MM.1S (cell line): ENCODE data around the gene SNCAIP.

Experiments
- DNase-seq: peaks from one replicate; pipeline ENCODE4 v3.0.0-alpha.2; 2015
- H2AFZ ChIP-seq: fragments of 300-600 bp; sonication (generic); 2 replicates; pipeline ENCODE4 v1.6.0; 2016; ENCODE audit warnings: antibody characterized with exemption, low read length
- H3F3A ChIP-seq: fragments of 300-600 bp; sonication (generic); 2 replicates; pipeline ENCODE4 v1.6.1; 2016; ENCODE audit warnings: mild to moderate bottlenecking, antibody characterized with exemption, low read length, moderate library complexity, mixed read lengths; ENCODE audit not compliant: insufficient read depth
- H3K27ac ChIP-seq: fragments of 300-600 bp; sonication (generic); 2 replicates; pipeline ENCODE4 v1.5.1; 2016; ENCODE audit warnings: mild to moderate bottlenecking, low read length
- H3K27me3 ChIP-seq: fragments of 300-600 bp; sonication (generic); replicated peaks from 2 replicates; pipeline ENCODE4 v1.6.0; 2016; ENCODE audit warnings: low read length; ENCODE audit not compliant: insufficient read depth
- H3K36me3 ChIP-seq: fragments of 300-600 bp; sonication (generic); replicated peaks from 2 replicates; pipeline ENCODE4 v1.6.1; 2016; ENCODE audit warnings: mild to moderate bottlenecking, low read length, mixed read lengths; ENCODE audit not compliant: insufficient read depth
- H3K4me1 ChIP-seq: fragments of 300-600 bp; sonication (generic); 2 replicates; pipeline ENCODE4 v1.6.1; 2016; ENCODE audit warnings: low read length, mixed read lengths
- H3K4me2 ChIP-seq: fragments of 300-600 bp; sonication (generic); 2 replicates; pipeline ENCODE4 v1.6.0; 2016; ENCODE audit warnings: low read depth, low read length
- H3K4me3 ChIP-seq: fragments of 300-600 bp; sonication (generic); 2 replicates; pipeline ENCODE4 v1.5.1; 2016; ENCODE audit warnings: low read length, mixed read lengths
- H3K79me2 ChIP-seq: fragments of 300-600 bp; sonication (generic); 2 replicates; pipeline ENCODE4 v1.6.1; 2016; ENCODE audit warnings: mixed run types, low read length, mixed read lengths
- H3K9ac ChIP-seq: fragments of 300-600 bp; sonication (generic); 2 replicates; pipeline ENCODE4 v1.6.1; 2016; ENCODE audit warnings: low read length, mixed read lengths
- H3K9me2 ChIP-seq: fragments of 300-600 bp; sonication (generic); replicated peaks from 2 replicates; pipeline ENCODE4 v1.6.1; 2016; ENCODE audit warnings: mild to moderate bottlenecking, low read length, mixed read lengths; ENCODE audit not compliant: insufficient read depth
- H3K9me3 ChIP-seq: fragments of 300-600 bp; sonication (generic); replicated peaks from 2 replicates; pipeline ENCODE4 v1.6.1; 2016; ENCODE audit warnings: mild to moderate bottlenecking, low read length, mixed read lengths; ENCODE audit not compliant: insufficient read depth
- H4K20me1 ChIP-seq: fragments of 300-600 bp; sonication (generic); 2 replicates; pipeline ENCODE4 v1.6.1; 2016; ENCODE audit warnings: mild to moderate bottlenecking, low read length, moderate library complexity, mixed read lengths; ENCODE audit not compliant: insufficient read depth
- CTCF ChIP-seq: fragments of 300-600 bp; sonication (generic); IDR thresholded peaks from 2 replicates; pipeline ENCODE4 v1.5.1; 2016; ENCODE audit warnings: antibody characterized with exemption, low read length, mixed read lengths
- EZH2 ChIP-seq: fragments of 300-600 bp; sonication (generic); optimal IDR thresholded peaks from 2 replicates; pipeline ENCODE3; 2017; ENCODE audit warnings: low read depth, mild to moderate bottlenecking, antibody characterized with exemption, low read length, mixed read lengths
- EZH2phosphoT487 ChIP-seq: fragments of 300-600 bp; sonication (generic); IDR thresholded peaks from 2 replicates; pipeline ENCODE4 v1.6.1; 2018; ENCODE audit warnings: antibody characterized with exemption, low read length

SNCAIP gene

DNA sequence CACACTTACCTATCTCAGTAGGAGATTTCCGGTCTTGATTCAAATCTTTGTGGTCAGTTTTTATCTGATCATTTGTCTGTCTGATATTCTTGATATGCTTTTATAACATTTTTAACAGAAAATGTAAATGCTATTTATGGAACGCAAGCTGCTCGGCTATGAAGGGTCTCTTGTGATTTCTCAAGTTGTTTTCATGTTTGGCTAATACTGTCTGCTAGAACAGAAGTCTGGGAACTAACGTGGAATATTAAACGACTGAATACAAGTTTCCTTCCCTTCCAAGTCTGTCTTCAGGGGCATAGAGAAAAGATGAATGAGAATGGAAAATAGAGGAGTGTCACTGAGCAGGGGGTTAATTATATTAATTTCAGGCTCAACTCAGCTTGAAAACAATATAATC is 27.6 kb downstream of the SNCAIP start:
- no peaks in the 10 kb centered on the region for H3K79me2 ChIP-seq
- no peaks in the 10 kb centered on the region for H4K20me1 ChIP-seq
- H3K4me1 ChIP-seq = no peaks in the 10 kb centered on the region
- TF ChIP-seq EZH2 (no peak), CTCF (no peak), EZH2phosphoT487 (no peak)
- H3K9me3 ChIP-seq = no peaks in the 10 kb centered on the region
- H3K36me3 ChIP-seq = no peaks in the 10 kb centered on the region
- H3K4me2 ChIP-seq = no peak overlapping the region
- no peaks in the 10 kb centered on the region for H3F3A ChIP-seq
- H3K27ac ChIP-seq = no peak overlapping the region
- DNase-seq = no peak
- no peak overlapping the region for H3K4me3 ChIP-seq
- H3K9ac ChIP-seq = no peak overlapping the region
- no peaks in the 10 kb centered on the region for H3K27me3 ChIP-seq
- no peak overlapping the region for H2AFZ ChIP-seq
- no peaks in the 10 kb centered on the region for H3K9me2 ChIP-seq

DNA sequence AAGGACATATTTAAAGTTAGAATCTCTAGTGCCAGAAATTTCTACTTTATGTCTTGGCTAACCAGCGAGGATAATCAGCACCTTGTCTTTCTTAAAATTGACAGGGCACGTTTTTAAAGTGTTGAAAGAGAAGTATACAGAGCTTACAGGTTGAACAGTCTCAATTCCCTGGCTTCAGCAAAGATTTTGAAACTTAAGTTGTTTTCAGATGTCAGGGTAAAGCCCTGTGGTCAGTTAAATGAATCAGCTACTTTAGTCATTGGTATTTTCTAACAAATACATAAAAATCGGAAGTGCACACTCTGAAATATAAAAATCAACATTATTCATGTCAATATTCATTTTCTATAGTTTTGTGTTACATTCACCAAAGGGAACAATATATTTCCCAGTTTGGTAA is 29.1 kb downstream of the SNCAIP start:
- no peak overlapping the region for H3K4me2 ChIP-seq
- no peaks in the 10 kb centered on the region for H3F3A ChIP-seq

GRCh38 chr5:122342256-122342655 is 30.2 kb downstream of the SNCAIP start:
- Histone ChIP-seq H3K4me1 (no peaks in the 10 kb centered on the region), H3F3A (no peaks in the 10 kb centered on the region), H3K9me3 (no peaks in the 10 kb centered on the region), H3K9ac (no peak overlapping the region), H3K27me3 (no peaks in the 10 kb centered on the region), H3K4me3 (no peak overlapping the region), H2AFZ (no peak overlapping the region), H3K36me3 (no peaks in the 10 kb centered on the region), H4K20me1 (no peaks in the 10 kb centered on the region), H3K4me2 (no peak overlapping the region), H3K79me2 (no peaks in the 10 kb centered on the region), H3K9me2 (no peaks in the 10 kb centered on the region), H3K27ac (no peak overlapping the region)
- DNase-seq = no peak
- no peak for TF ChIP-seq EZH2phosphoT487
- no peak for TF ChIP-seq CTCF
- no peak for TF ChIP-seq EZH2

More for the DNA sequence above, 29.1 kb downstream of the SNCAIP start:
- no peak overlapping the region for H2AFZ ChIP-seq
- TF ChIP-seq CTCF (no peak), EZH2phosphoT487 (no peak), EZH2 (no peak)
- no peaks in the 10 kb centered on the region for H4K20me1 ChIP-seq
- no peak overlapping the region for H3K4me3 ChIP-seq
- no peaks in the 10 kb centered on the region for H3K79me2 ChIP-seq
- H3K9me3 ChIP-seq = no peaks in the 10 kb centered on the region
- no peaks in the 10 kb centered on the region for H3K4me1 ChIP-seq
- no peak for DNase-seq
- no peaks in the 10 kb centered on the region for H3K36me3 ChIP-seq
- no peak overlapping the region for H3K9ac ChIP-seq
- no peaks in the 10 kb centered on the region for H3K27me3 ChIP-seq
- no peak overlapping the region for H3K27ac ChIP-seq
- no peaks in the 10 kb centered on the region for H3K9me2 ChIP-seq
